ENCODE results near the gene CEP20.

CEP20 gene

GRCh38 chr16:15830832-15831451, 57.5 kb downstream of the CEP20 start:
- no peak for DNase-seq (ENCODE audit: low read depth)

- no peak for DNase-seq (ENCODE audit: low read depth)
These were observed 58.9 kb downstream of the CEP20 start for GRCh38 chr16:15829460-15829859.

GRCh38 chr16:15827709-15828343, 60.6 kb downstream of the CEP20 start:
- no peak for DNase-seq (ENCODE audit: low read depth)

- DNase-seq (ENCODE audit: low read depth): no peak
These were observed 61.1 kb downstream of the CEP20 start for GRCh38 chr16:15827299-15827698.

- no peak for DNase-seq (ENCODE audit: low read depth)
These were observed 62.6 kb downstream of the CEP20 start for GRCh38 chr16:15825750-15826305.

- no peak for DNase-seq (ENCODE audit: low read depth)
These were observed 65.4 kb downstream of the CEP20 start for GRCh38 chr16:15822957-15823356.

- no peak for DNase-seq (ENCODE audit: low read depth)
These were observed 67.6 kb downstream of the CEP20 start for GRCh38 chr16:15820837-15821236.

GRCh38 chr16:15819046-15819445, 69.4 kb downstream of the CEP20 start:
- no peak for DNase-seq (ENCODE audit: low read depth)

- no peak for DNase-seq (ENCODE audit: low read depth)
These were observed 71.0 kb downstream of the CEP20 start for GRCh38 chr16:15817446-15817845.

GRCh38 chr16:15816228-15816627, 72.2 kb downstream of the CEP20 start:
- no peak for DNase-seq (ENCODE audit: low read depth)
